Spleen (tissue), 11 donors: ENCODE measurements around the gene CRNN. TPM values are rescaled to one million over a fixed set of nuclear protein-coding genes. Genes with fewer than 3 reads are reported as not detected.

Source experiments
- DNase-seq: peaks from one replicate; pipeline ENCODE4 v3.0.0-alpha.2; 2020
- H3K27ac ChIP-seq, 8 donors: fragments of 200-600 bp; sonication (generic) in 7 of 8; 1 replicate in 4 of 8; 2 replicates in 4 of 8; pipeline versions ENCODE4 v1.5.0 to v1.8.0; 2016 to 2021; ENCODE audit warnings: inconsistent platforms in 4 of 8, mild to moderate bottlenecking in 4 of 8, moderate library complexity in 1 of 8
- H3K27me3 ChIP-seq, 7 donors: fragments of 200-600 bp; sonication (generic) in 6 of 7; replicated peaks in 1 of 7; 1 replicate in 4 of 7; 2 replicates in 3 of 7; pipeline versions ENCODE4 v1.5.0 to v1.8.0; 2016 to 2021; ENCODE audit warnings: inconsistent platforms in 3 of 7, mild to moderate bottlenecking in 1 of 7
- H3K36me3 ChIP-seq, 6 donors: fragments of 200-600 bp; sonication (generic) in 5 of 6; 1 replicate in 4 of 6; 2 replicates in 2 of 6; pipeline versions ENCODE4 v1.5.0 to v1.8.0; 2016 to 2021; ENCODE audit warnings: inconsistent platforms in 2 of 6
- H3K4me1 ChIP-seq, 6 donors: fragments of 200-600 bp; sonication (generic) in 5 of 6; 1 replicate in 3 of 6; 2 replicates in 3 of 6; pipeline versions ENCODE4 v1.5.0 to v1.8.0; 2016 to 2021; ENCODE audit warnings: inconsistent platforms in 3 of 6
- H3K4me3 ChIP-seq, 8 donors: fragments of 200-600 bp; sonication (generic) in 7 of 8; 1 replicate in 4 of 8; 2 replicates in 4 of 8; pipeline versions ENCODE4 v1.5.0 to v1.8.0; 2016 to 2021; ENCODE audit warnings: inconsistent platforms in 4 of 8, mild to moderate bottlenecking in 4 of 8, moderate library complexity in 2 of 8
- H3K9me3 ChIP-seq, 8 donors: fragments of 200-600 bp; sonication (generic) in 7 of 8; 1 replicate in 4 of 8; 2 replicates in 4 of 8; pipeline versions ENCODE4 v1.5.0 to v1.8.0; 2016 to 2021; ENCODE audit warnings: inconsistent platforms in 4 of 8
- CTCF ChIP-seq, 11 experiments: fragments of 200-600 bp in 7 of 11; fragments of 450-650 bp in 4 of 11; sonication (generic) in 4 of 11; IDR thresholded peaks in 8 of 11; conservative IDR thresholded peaks in 3 of 11; 1 replicate in 7 of 11; 2 replicates in 4 of 11; pipeline versions ENCODE4 v1.4.0 to v1.8.0; 2016 to 2021; ENCODE audit warnings: antibody characterized with exemption in 11 of 11, inconsistent platforms in 4 of 11, mild to moderate bottlenecking in 1 of 11
- POLR2A ChIP-seq, 3 donors: fragments of 450-650 bp; IDR thresholded peaks; one replicate each; pipeline ENCODE4 v1.5.1; 2017; ENCODE audit warnings: antibody characterized with exemption in 3 of 3, mild to moderate bottlenecking in 1 of 3
- POLR2AphosphoS5 ChIP-seq, 3 donors: sonication (generic); formaldehyde crosslinking; IDR thresholded peaks; one replicate each; pipeline ENCODE4 v1.5.1; 2017; ENCODE audit warnings: antibody characterized with exemption in 3 of 3
- WGBS, 5 donors: extraction: QIAGEN DNeasy Blood & Tissue Kit in 3 of 5; methylation state at CpG; one replicate each; pipeline versions ENCODE4 v1.1.5 to v1.1.7; 2013 to 2018; 5-methylcytosine and 5-hydroxymethylcytosine counted together
- intact Hi-C: fragments of 100-400 bp; cut with DNase I; formaldehyde crosslinking; loops from one replicate; pipeline ENCODE4 v1.15.0; 2023; ENCODE audit warnings: low total_unique reads
- polyA plus RNA-seq, 3 donors: library from polyadenylated mRNA; stranded (reverse); fragments of 200-250 nt; gene quantifications; one replicate each; pipeline ENCODE4 v1.2.1, GENCODE V29; 2013
- small RNA-seq, 4 donors: library from RNA; depleted of rRNA; stranded (forward); fragments of <200 nt; gene quantifications; one replicate each; pipeline ENCODE3, GENCODE V24; 2016
- total RNA-seq, 7 donors: library from RNA; depleted of rRNA in 3 of 7; stranded (reverse); fragments of >200 nt in 3 of 7; fragmentation: NEBNext Ultra II Directional in 4 of 7; extraction: Animal tissue kit (Norgen Biotek cat#: 25700) in 4 of 7; gene quantifications; one replicate each; pipeline versions ENCODE4 v1.1.0 to v1.2.1, GENCODE V29; 2016 to 2021
- donor health status: healthy with polysubstance abuse.
- donor health status: DM: no; HTN: no; CAD: no; lungs with moderate emphysema.
- donor health status: DM: no; HTN: no; CAD: no.
- donor health status: Bipolar disorder and iron deficiency.
- donor health status: healthy.
- donor health status: DM: no; HTN: no; CAD: no.
- donor health status: DM: yes; HTN: yes; CAD: no.

The CRNN gene
- total and polyA plus RNA-seq, 10 donors: 0.11 to 2.2 (median 0.39) TPM; not detected in 7

- no peaks in the 10 kb centered on the region for H3K27me3 ChIP-seq
- H3K4me3 ChIP-seq: no peak overlapping the region
- peaks cover 0 to 26% (median 17%) of the 10 kb centered on the region in 8 donors for H3K9me3 ChIP-seq
- H3K4me1 ChIP-seq: no peaks in the 10 kb centered on the region
- no peak overlapping the region for H3K27ac ChIP-seq
- H3K36me3 ChIP-seq: no peaks in the 10 kb centered on the region
- TF ChIP-seq POLR2A (IDR thresholded peaks at IDR 0.05): no peak
- no peak for TF ChIP-seq POLR2AphosphoS5 (IDR thresholded peaks at IDR 0.05)
- no peak for TF ChIP-seq CTCF (IDR thresholded peaks at IDR 0.05 in 8 of 11, conservative IDR thresholded peaks at IDR 0.05 in 3 of 11)
- no peak for DNase-seq
- intact Hi-C loops: no loop called here
- 79 to 91% (median 90%) methylated on average over 1 of the region's 1 CpG for WGBS, 5 donors
Measured at GRCh38 chr1:152372672-152373071, 41.4 kb downstream of the CRNN start.

GRCh38 chr1:152367436-152367835, 46.6 kb downstream of the CRNN start:
- H3K4me3 ChIP-seq: no peak overlapping the region
- H3K36me3 ChIP-seq: no peaks in the 10 kb centered on the region
- no peaks in the 10 kb centered on the region for H3K4me1 ChIP-seq
- H3K9me3 ChIP-seq: peaks cover 0 to 26% (median 17%) of the 10 kb centered on the region in 8 donors
- H3K27ac ChIP-seq: no peak overlapping the region
- TF ChIP-seq POLR2A (IDR thresholded peaks at IDR 0.05): no peak
- H3K27me3 ChIP-seq: no peaks in the 10 kb centered on the region
- no peak for DNase-seq
- intact Hi-C loops: no loop called here
- 33 to 57% (median 42%) methylated on average over 1 of the region's 1 CpG for WGBS, 5 donors

GRCh38 chr1:152359906-152360305, 54.2 kb downstream of the CRNN start, which contains the start of gene FLG2:
Gene FLG2, minus strand, starts transcription at chr1:152360006. Its CDS starts 1,122 bp downstream, at chr1:152358884.
- Histone ChIP-seq H3K27ac (no peak within 1 kb of the TSS), H3K36me3 (no peaks in the 10 kb centered on the region), H3K9me3 (peaks cover 0 to 4% (median 0%) of the 10 kb centered on the region in 8 donors), H3K4me1 (no peaks in the 10 kb centered on the region), H3K4me3 (no peak within 1 kb of the TSS), H3K27me3 (no peaks in the 10 kb centered on the region)
- no peak for DNase-seq
- intact Hi-C loops: no loop called here
- TF ChIP-seq CTCF (IDR thresholded peaks at IDR 0.05 in 8 of 11, conservative IDR thresholded peaks at IDR 0.05 in 3 of 11) (no peak), POLR2AphosphoS5 (IDR thresholded peaks at IDR 0.05) (no peak)
- WGBS, 5 donors: 77 to 94% (median 86%) methylated on average over 2 of the region's 2 CpGs

Small RNA genes lying within 50 kb of the gene (small RNA-seq; reads per million reads assigned to genes)
- 0 reads per million in 4 donors for gene HMGN3P1

Other genes starting within 250 kb of the CRNN start
- not detected for gene HRNR, start 190.1 kb downstream of the CRNN start, total RNA-seq
- under 1 TPM in 1 of 3 donors, not detected in 2; under 0.01 TPM for gene HRNR, start 190.1 kb downstream of the CRNN start, polyA plus RNA-seq
- under 1 TPM in 1 of 7 donors, not detected in 6; 0.20 TPM for gene FLG, start 89.0 kb downstream of the CRNN start, total RNA-seq
- gene FLG, start 89.0 kb downstream of the CRNN start, polyA plus RNA-seq: under 1 TPM in 2 of 3 donors, not detected in 1; under 0.01 to 0.03 TPM
- gene FLG2, start 54.3 kb downstream of the CRNN start, total RNA-seq: under 1 TPM in 1 of 7 donors, not detected in 6; 0.07 TPM
- not detected for gene FLG2, start 54.3 kb downstream of the CRNN start, polyA plus RNA-seq
- gene LCE5A, start 96.5 kb upstream of the CRNN start, total RNA-seq: not detected
- gene LCE5A, start 96.5 kb upstream of the CRNN start, polyA plus RNA-seq: not detected
- not detected for gene CRCT1, start 100.2 kb upstream of the CRNN start, total RNA-seq
- gene CRCT1, start 100.2 kb upstream of the CRNN start, polyA plus RNA-seq: under 1 TPM in 1 of 3 donors, not detected in 2; 0.99 TPM
- not detected for gene LCE3E, start 152.5 kb upstream of the CRNN start, total RNA-seq
- not detected for gene LCE3E, start 152.5 kb upstream of the CRNN start, polyA plus RNA-seq
- not detected for gene LCE3D, start 166.3 kb upstream of the CRNN start, total RNA-seq
- under 1 TPM in 1 of 3 donors, not detected in 2; 0.32 TPM for gene LCE3D, start 166.3 kb upstream of the CRNN start, polyA plus RNA-seq
- not detected for gene LCE3C, start 186.0 kb upstream of the CRNN start, total RNA-seq
- not detected for gene LCE3C, start 186.0 kb upstream of the CRNN start, polyA plus RNA-seq
- not detected for gene LCE3B, start 199.5 kb upstream of the CRNN start, total RNA-seq
- not detected for gene LCE3B, start 199.5 kb upstream of the CRNN start, polyA plus RNA-seq
- gene LCE3A, start 208.8 kb upstream of the CRNN start, total RNA-seq: not detected
- gene LCE3A, start 208.8 kb upstream of the CRNN start, polyA plus RNA-seq: not detected
- not detected for gene LCE2D, start 249.1 kb upstream of the CRNN start, total RNA-seq
- not detected for gene LCE2D, start 249.1 kb upstream of the CRNN start, polyA plus RNA-seq